A549 (cell line): ENCODE results near the gene SPC24. TPM values are rescaled to one million over a fixed set of nuclear protein-coding genes. Genes with fewer than 3 reads are reported as not detected.
"Not testable (repeated sequence)": the region's sequence is repeated elsewhere in the genome, so short reads cannot be mapped to it uniquely, and the experiment has no call there.

Experiments used
- ATAC-seq, 2 experiments: fragments of 200-7000 bp in 1 of 2; fragments of >200 bp in 1 of 2; cut with Nextera tagmentation in 1 of 2; cut with Tn5 transposase in 1 of 2; 3 replicates each; pipeline versions ENCODE4 v1.8.0 to v1.9.1; 2018 to 2020; ENCODE audit warnings: mild to moderate bottlenecking in 1 of 2, moderate library complexity in 1 of 2
- CTCF ChIA-PET: fragments of 300-600 bp; sonication (Branson Sonifier 250); formaldehyde crosslinking; extraction: SDS; loops from one replicate; lab custom pipeline; 2021; ENCODE audit warnings: antibody characterized with exemption, inconsistent platforms; lab: Yijun Ruan, JAX
- POLR2A ChIA-PET: fragments of 350-600 bp; formaldehyde crosslinking; extraction: SDS; loops from one replicate; lab custom pipeline; 2021; ENCODE audit warnings: antibody characterized with exemption, inconsistent platforms; lab: Yijun Ruan, JAX
- DNase-seq, 2 experiments: peaks; one replicate each; pipeline versions ENCODE4 v3.0.0 to v3.0.0-alpha.2; 2011 to 2016; ENCODE audit warnings: low read depth in 1 of 2, low spot score in 1 of 2
- FAIRE-seq: peaks from 2 replicates; lab custom pipeline; 2011; peaks lifted over from hg19 to GRCh38; lab: Jason Lieb, UNC
- H3K27ac ChIP-seq, 2 experiments: fragments of >200 bp; sonication (Bioruptor Twin); formaldehyde crosslinking; 3 replicates each; pipeline ENCODE4 v1.5.1; 2016 to 2017
- H3K4me1 ChIP-seq: fragments of >200 bp; sonication (Bioruptor Twin); formaldehyde crosslinking; 3 replicates; pipeline ENCODE4 v1.6.1; 2016
- H3K4me2 ChIP-seq: fragments of >200 bp; sonication (Bioruptor Twin); formaldehyde crosslinking; 3 replicates; pipeline ENCODE4 v1.6.1; 2016
- H3K4me3 ChIP-seq: fragments of >200 bp; sonication (Bioruptor Twin); formaldehyde crosslinking; 3 replicates; pipeline ENCODE4 v1.5.1; 2016
- H3K9me3 ChIP-seq: fragments of >200 bp; sonication (Bioruptor Twin); formaldehyde crosslinking; 3 replicates; pipeline ENCODE4 v1.6.1; 2016
- CBX8 ChIP-seq: fragments of 200-600 bp; sonication (generic); IDR thresholded peaks from 2 replicates; pipeline ENCODE4 v1.6.1; 2016
- CHD4 ChIP-seq: fragments of 200-600 bp; sonication (generic); IDR thresholded peaks from 2 replicates; pipeline ENCODE4 v1.6.1; 2016; ENCODE audit warnings: antibody characterized with exemption, mild to moderate bottlenecking, borderline replicate concordance
- EHF ChIP-seq: fragments of 250-450 bp; sonication (Bioruptor Pico); IDR thresholded peaks from 2 replicates; pipeline ENCODE4 v1.5.0; 2020; ENCODE audit warnings: mild to moderate bottlenecking
- EHMT2 ChIP-seq: fragments of 200-600 bp; sonication (generic); IDR thresholded peaks from 2 replicates; pipeline ENCODE4 v1.6.1; 2016; ENCODE audit warnings: antibody characterized with exemption, low read depth, mild to moderate bottlenecking, moderate library complexity
- EP300 ChIP-seq, 2 experiments: fragments of >200 bp; sonication (Bioruptor Twin); formaldehyde crosslinking; IDR thresholded peaks; 2 replicates in 1 of 2; 3 replicates in 1 of 2; pipeline ENCODE4 v1.6.1; 2016 to 2017
- ESRRA ChIP-seq: fragments of 150-350 bp; IDR thresholded peaks from 2 replicates; pipeline ENCODE4 v1.6.1; 2014; ENCODE audit warnings: mild to moderate bottlenecking, low read length, borderline replicate concordance
- FOXS1 ChIP-seq: fragments of 250-450 bp; sonication (Bioruptor Pico); IDR thresholded peaks from 2 replicates; pipeline ENCODE4 v1.5.0; 2020; ENCODE audit warnings: mild to moderate bottlenecking, moderate library complexity
- GATA3 ChIP-seq: IDR thresholded peaks from 2 replicates; pipeline ENCODE4 v1.6.1; 2012; ENCODE audit warnings: borderline replicate concordance
- HEYL ChIP-seq: fragments of 250-450 bp; sonication (Bioruptor Pico); IDR thresholded peaks from 2 replicates; pipeline ENCODE4 v1.8.0; 2021; ENCODE audit warnings: mild to moderate bottlenecking, moderate library complexity
- HOXB5 ChIP-seq: fragments of 250-450 bp; sonication (Bioruptor Pico); IDR thresholded peaks from 2 replicates; pipeline ENCODE4 v1.5.0; 2020; ENCODE audit warnings: mild to moderate bottlenecking, moderate library complexity
- JUN ChIP-seq, 2 experiments: fragments of >200 bp; sonication (Bioruptor Twin); formaldehyde crosslinking; IDR thresholded peaks; 2 replicates in 1 of 2; 3 replicates in 1 of 2; pipeline ENCODE4 v1.6.1; 2016 to 2017
- NFE2L2 ChIP-seq: fragments of 150-350 bp; conservative IDR thresholded peaks from 2 replicates; pipeline ENCODE4 v1.6.1; 2014; ENCODE audit warnings: low read length
- POLR2A ChIP-seq: IDR thresholded peaks from 2 replicates; pipeline ENCODE4 v1.6.1; 2012; ENCODE audit warnings: mild to moderate bottlenecking, low read length
- POLR2AphosphoS2 ChIP-seq: conservative IDR thresholded peaks from 2 replicates; pipeline ENCODE4 v1.6.1; 2012; ENCODE audit warnings: low read length, improper control_type of control experiment, inconsistent platforms
- RAD21 ChIP-seq, 2 experiments: fragments of >200 bp in 1 of 2; sonication (Bioruptor Twin) in 1 of 2; formaldehyde crosslinking in 1 of 2; IDR thresholded peaks in 1 of 2; conservative IDR thresholded peaks in 1 of 2; 2 replicates in 1 of 2; 3 replicates in 1 of 2; pipeline ENCODE4 v1.6.1; 2012 to 2018; ENCODE audit warnings: inconsistent platforms in 1 of 2
- RCOR1 ChIP-seq: fragments of 150-350 bp; IDR thresholded peaks from 2 replicates; pipeline ENCODE4 v1.6.1; 2014; ENCODE audit warnings: antibody characterized with exemption, low read length, low read depth
- REST ChIP-seq: fragments of 200-600 bp; sonication (generic); IDR thresholded peaks from 2 replicates; pipeline ENCODE4 v1.6.1; 2016; ENCODE audit warnings: antibody characterized with exemption, mild to moderate bottlenecking, moderate library complexity
- RFX5 ChIP-seq: fragments of 450-650 bp; IDR thresholded peaks from 2 replicates; pipeline ENCODE4 v1.7.1; 2014; ENCODE audit warnings: antibody characterized with exemption, mild to moderate bottlenecking, moderate library complexity
- RNF2 ChIP-seq: fragments of 200-600 bp; sonication (generic); IDR thresholded peaks from 2 replicates; pipeline ENCODE4 v1.6.1; 2016; ENCODE audit warnings: low read depth, mild to moderate bottlenecking, antibody characterized with exemption, moderate library complexity, borderline replicate concordance
- TP53 ChIP-seq: fragments of 250-450 bp; sonication (Bioruptor Pico); IDR thresholded peaks from 2 replicates; pipeline ENCODE4 v1.5.0; 2021; ENCODE audit warnings: mild to moderate bottlenecking, moderate library complexity
- ZC3H11A ChIP-seq: fragments of 450-650 bp; IDR thresholded peaks from 2 replicates; pipeline ENCODE4 v1.6.1; 2014; ENCODE audit warnings: antibody characterized with exemption, mild to moderate bottlenecking
- WGBS: methylation state at CpG from one replicate; pipeline ENCODE4 v1.1.6; 2017; ENCODE audit errors: missing lambda C conversion rate; 5-methylcytosine and 5-hydroxymethylcytosine counted together
- polyA plus RNA-seq, 4 experiments: library from polyadenylated mRNA; depleted of rRNA in 3 of 4; stranded (reverse); fragments of >200 nt; fragmentation: RNase III in 1 of 4; extraction: RNeasy Plus Mini Kit Qiagen cat#74134 plus additional on column Dnase treatment in 1 of 4; gene quantifications; 2 replicates in 3 of 4; 3 replicates in 1 of 4; pipeline ENCODE4 v1.2.3, GENCODE V29; 2011 to 2017
- TF ChIP-seq, protein P1 (sequence below): fragments of 450-650 bp; IDR thresholded peaks from 2 replicates; pipeline ENCODE4 v1.6.1; 2014; ENCODE audit warnings: antibody characterized with exemption
- TF ChIP-seq, protein P2 (sequence below): fragments of >200 bp; sonication (Bioruptor Twin); formaldehyde crosslinking; IDR thresholded peaks from 3 replicates; pipeline ENCODE4 v1.6.1; 2016
- TF ChIP-seq, protein P3 (sequence below): fragments of >200 bp; sonication (Bioruptor Twin); formaldehyde crosslinking; IDR thresholded peaks from 3 replicates; pipeline ENCODE4 v1.5.1; 2016
- TF ChIP-seq, protein P4 (sequence below): IDR thresholded peaks from 2 replicates; pipeline ENCODE4 v1.6.1; 2012
- TF ChIP-seq, protein P5 (sequence below): IDR thresholded peaks from 2 replicates; pipeline ENCODE4 v1.6.1; 2012; ENCODE audit warnings: low read depth, borderline replicate concordance

Gene SPC24
- polyA plus RNA-seq, 2 of the 4 experiments (the other 2 are of a cell fraction) = 16.5 to 22.2 TPM

DNA sequence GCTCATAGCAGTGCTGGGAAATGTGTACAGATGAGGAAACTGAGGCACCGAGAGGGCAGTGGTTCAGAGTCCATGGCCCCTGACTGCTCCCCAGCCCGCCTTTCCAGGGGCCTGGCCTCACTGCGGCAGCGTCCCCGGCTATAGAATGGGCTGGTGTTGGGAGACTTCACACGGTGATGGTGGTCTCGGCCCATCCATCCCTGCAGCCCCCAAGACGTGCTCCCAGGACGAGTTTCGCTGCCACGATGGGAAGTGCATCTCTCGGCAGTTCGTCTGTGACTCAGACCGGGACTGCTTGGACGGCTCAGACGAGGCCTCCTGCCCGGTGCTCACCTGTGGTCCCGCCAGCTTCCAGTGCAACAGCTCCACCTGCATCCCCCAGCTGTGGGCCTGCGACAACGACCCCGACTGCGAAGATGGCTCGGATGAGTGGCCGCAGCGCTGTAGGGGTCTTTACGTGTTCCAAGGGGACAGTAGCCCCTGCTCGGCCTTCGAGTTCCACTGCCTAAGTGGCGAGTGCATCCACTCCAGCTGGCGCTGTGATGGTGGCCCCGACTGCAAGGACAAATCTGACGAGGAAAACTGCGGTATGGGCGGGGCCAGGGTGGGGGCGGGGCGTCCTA lies 50.5 kb downstream of the SPC24 start:
- ATAC-seq = peak; percentile 8 to 43; a peak in 5 of 6 replicates
- DNase-seq = no peak
- Histone ChIP-seq H3K4me3 (no peak overlapping the region), H3K4me1 (no peaks in the 10 kb centered on the region), H3K9me3 (no peaks in the 10 kb centered on the region), H3K4me2 (no peak overlapping the region), H3K27ac (no peak overlapping the region)
- TF ChIP-seq CBX8 (no peak), HOXB5 (CRISPR knock-in tag) (no peak), POLR2A (no peak), POLR2AphosphoS2 (no peak), JUN (IDR thresholded peaks at IDR 0.05) (no peak), TP53 (CRISPR knock-in tag) (no peak), CHD4 (no peak), RAD21 (conservative IDR thresholded peaks at IDR 0.05 in 1 of 2, IDR thresholded peaks at IDR 0.05 in 1 of 2) (no peak), RFX5 (no peak), RCOR1 (no peak), NFE2L2 (no peak)
- TF ChIP-seq, protein P1, sequence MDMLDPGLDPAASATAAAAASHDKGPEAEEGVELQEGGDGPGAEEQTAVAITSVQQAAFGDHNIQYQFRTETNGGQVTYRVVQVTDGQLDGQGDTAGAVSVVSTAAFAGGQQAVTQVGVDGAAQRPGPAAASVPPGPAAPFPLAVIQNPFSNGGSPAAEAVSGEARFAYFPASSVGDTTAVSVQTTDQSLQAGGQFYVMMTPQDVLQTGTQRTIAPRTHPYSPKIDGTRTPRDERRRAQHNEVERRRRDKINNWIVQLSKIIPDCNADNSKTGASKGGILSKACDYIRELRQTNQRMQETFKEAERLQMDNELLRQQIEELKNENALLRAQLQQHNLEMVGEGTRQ = no peak
- TF ChIP-seq, protein P2, sequence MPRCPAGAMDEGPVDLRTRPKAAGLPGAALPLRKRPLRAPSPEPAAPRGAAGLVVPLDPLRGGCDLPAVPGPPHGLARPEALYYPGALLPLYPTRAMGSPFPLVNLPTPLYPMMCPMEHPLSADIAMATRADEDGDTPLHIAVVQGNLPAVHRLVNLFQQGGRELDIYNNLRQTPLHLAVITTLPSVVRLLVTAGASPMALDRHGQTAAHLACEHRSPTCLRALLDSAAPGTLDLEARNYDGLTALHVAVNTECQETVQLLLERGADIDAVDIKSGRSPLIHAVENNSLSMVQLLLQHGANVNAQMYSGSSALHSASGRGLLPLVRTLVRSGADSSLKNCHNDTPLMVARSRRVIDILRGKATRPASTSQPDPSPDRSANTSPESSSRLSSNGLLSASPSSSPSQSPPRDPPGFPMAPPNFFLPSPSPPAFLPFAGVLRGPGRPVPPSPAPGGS = no peak
- TF ChIP-seq, protein P3, sequence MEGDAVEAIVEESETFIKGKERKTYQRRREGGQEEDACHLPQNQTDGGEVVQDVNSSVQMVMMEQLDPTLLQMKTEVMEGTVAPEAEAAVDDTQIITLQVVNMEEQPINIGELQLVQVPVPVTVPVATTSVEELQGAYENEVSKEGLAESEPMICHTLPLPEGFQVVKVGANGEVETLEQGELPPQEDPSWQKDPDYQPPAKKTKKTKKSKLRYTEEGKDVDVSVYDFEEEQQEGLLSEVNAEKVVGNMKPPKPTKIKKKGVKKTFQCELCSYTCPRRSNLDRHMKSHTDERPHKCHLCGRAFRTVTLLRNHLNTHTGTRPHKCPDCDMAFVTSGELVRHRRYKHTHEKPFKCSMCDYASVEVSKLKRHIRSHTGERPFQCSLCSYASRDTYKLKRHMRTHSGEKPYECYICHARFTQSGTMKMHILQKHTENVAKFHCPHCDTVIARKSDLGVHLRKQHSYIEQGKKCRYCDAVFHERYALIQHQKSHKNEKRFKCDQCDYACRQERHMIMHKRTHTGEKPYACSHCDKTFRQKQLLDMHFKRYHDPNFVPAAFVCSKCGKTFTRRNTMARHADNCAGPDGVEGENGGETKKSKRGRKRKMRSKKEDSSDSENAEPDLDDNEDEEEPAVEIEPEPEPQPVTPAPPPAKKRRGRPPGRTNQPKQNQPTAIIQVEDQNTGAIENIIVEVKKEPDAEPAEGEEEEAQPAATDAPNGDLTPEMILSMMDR = no peak
- TF ChIP-seq, protein P4, sequence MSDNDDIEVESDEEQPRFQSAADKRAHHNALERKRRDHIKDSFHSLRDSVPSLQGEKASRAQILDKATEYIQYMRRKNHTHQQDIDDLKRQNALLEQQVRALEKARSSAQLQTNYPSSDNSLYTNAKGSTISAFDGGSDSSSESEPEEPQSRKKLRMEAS = no peak
- TF ChIP-seq, protein P5, sequence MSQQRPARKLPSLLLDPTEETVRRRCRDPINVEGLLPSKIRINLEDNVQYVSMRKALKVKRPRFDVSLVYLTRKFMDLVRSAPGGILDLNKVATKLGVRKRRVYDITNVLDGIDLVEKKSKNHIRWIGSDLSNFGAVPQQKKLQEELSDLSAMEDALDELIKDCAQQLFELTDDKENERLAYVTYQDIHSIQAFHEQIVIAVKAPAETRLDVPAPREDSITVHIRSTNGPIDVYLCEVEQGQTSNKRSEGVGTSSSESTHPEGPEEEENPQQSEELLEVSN = no peak
- WGBS = 89% methylated on average over 26 of the region's 36 CpGs
- POLR2A ChIA-PET = no interaction called here
- FAIRE-seq = no peak
- CTCF ChIA-PET = interaction anchor here (1.6 kb wide), 1 partner anchor 21 kb away, joined by 7 read pairs; no protein-coding TSS in a partner anchor

- POLR2A ChIA-PET, H3K4me3 ChIP-seq, H3K27ac ChIP-seq, ATAC-seq, H3K4me1 ChIP-seq, DNase-seq, FAIRE-seq, H3K9me3 ChIP-seq, H3K4me2 ChIP-seq: not testable (repeated sequence)
- WGBS = 94% methylated on average over 10 of the region's 10 CpGs
- CTCF ChIA-PET = interaction anchor here (0.8 to 1.4 kb wide), 2 partner anchors 22 to 68 kb away, joined by 4 to 5 read pairs; no protein-coding TSS in a partner anchor
Measured at GRCh38 chr19:11103667-11104066, 51.9 kb downstream of the SPC24 start.

- 91% methylated on average over 9 of the region's 16 CpGs for WGBS
- no peak overlapping the region for H3K4me3 ChIP-seq
- H3K4me1 ChIP-seq = no peaks in the 10 kb centered on the region
- FAIRE-seq = no peak
- no peaks in the 10 kb centered on the region for H3K9me3 ChIP-seq
- CTCF ChIA-PET = interaction anchor here (1.1 to 1.4 kb wide), 2 partner anchors 23 to 68 kb away, joined by 4 to 5 read pairs; no protein-coding TSS in a partner anchor
- no peak overlapping the region for H3K27ac ChIP-seq
- no peak for TF ChIP-seq RFX5
- TF ChIP-seq ESRRA = no peak
- no peak for TF ChIP-seq EP300 (IDR thresholded peaks at IDR 0.05)
- TF ChIP-seq GATA3 = no peak
- TF ChIP-seq ZC3H11A = no peak
- TF ChIP-seq EHF (CRISPR knock-in tag) = no peak
- no peak for TF ChIP-seq EHMT2
- no peak for TF ChIP-seq RNF2
- TF ChIP-seq HEYL (CRISPR knock-in tag) = no peak
- no peak for TF ChIP-seq FOXS1
- TF ChIP-seq CHD4 = no peak
- TF ChIP-seq REST = no peak
- TF ChIP-seq, all 56 proteins: peak for 0
- 0 out of 6 replicates have a peak, but pooled peaks of 1 of the 2 experiments have one; percentile 43 for ATAC-seq
- no peak overlapping the region for H3K4me2 ChIP-seq
- DNase-seq = no peak
- POLR2A ChIA-PET = no interaction called here
Measured at GRCh38 chr19:11102944-11103343, 52.6 kb downstream of the SPC24 start.
